ENCODE data around the gene AAK1. TPM values are rescaled to one million over a fixed set of nuclear protein-coding genes. Genes with fewer than 3 reads are reported as not detected.
A peak's percentile ranks its signal among the peaks of the same experiment; 100 is the strongest.

The AAK1 gene
- polyA plus RNA-seq, 1 experiment = 31.1 TPM

- DNase-seq (ENCODE audit: low read depth, low spot score) = no peak
- no peak overlapping the region for H3K27ac ChIP-seq (ENCODE audit: low read depth, low read length)
- POLR2A ChIA-PET = no interaction called here
- no peaks in the 10 kb centered on the region for H3K27me3 ChIP-seq (ENCODE audit: control insufficient read depth, insufficient read depth, low read length)
- CTCF ChIA-PET = no interaction called here
- H3K9me3 ChIP-seq (ENCODE audit: control insufficient read depth, insufficient read depth, low read length) = peaks cover 4% of the 10 kb centered on the region
- H3K4me3 ChIP-seq (ENCODE audit: low read depth, low read length) = no peak overlapping the region
- no peak for TF ChIP-seq CTCF (IDR thresholded peaks at IDR 0.05; ENCODE audit: low read depth, low read length)
Measured at GRCh38 chr2:69604836-69605235, 38.7 kb downstream of the AAK1 start.

GRCh38 chr2:69604026-69604678 is 39.4 kb downstream of the AAK1 start:
- no peak for DNase-seq (ENCODE audit: low read depth, low spot score)
- TF ChIP-seq CTCF (IDR thresholded peaks at IDR 0.05; ENCODE audit: low read depth, low read length) = no peak
- no peak overlapping the region for H3K4me3 ChIP-seq (ENCODE audit: low read depth, low read length)
- ChIA-PET CTCF (interaction anchor here (1.1 kb wide), 1 partner anchor 10 kb away, joined by 3 read pairs; no protein-coding TSS in a partner anchor), POLR2A (no interaction called here)
- H3K9me3 ChIP-seq (ENCODE audit: control insufficient read depth, insufficient read depth, low read length) = peaks cover 4% of the 10 kb centered on the region
- no peak overlapping the region for H3K27ac ChIP-seq (ENCODE audit: low read depth, low read length)
- H3K27me3 ChIP-seq (ENCODE audit: control insufficient read depth, insufficient read depth, low read length) = no peaks in the 10 kb centered on the region

GRCh38 chr2:69603146-69603743 is 40.3 kb downstream of the AAK1 start:
- Histone ChIP-seq H3K27ac (ENCODE audit: low read depth, low read length) (no peak overlapping the region), H3K9me3 (ENCODE audit: control insufficient read depth, insufficient read depth, low read length) (peaks cover 4% of the 10 kb centered on the region), H3K4me3 (ENCODE audit: low read depth, low read length) (no peak overlapping the region), H3K27me3 (ENCODE audit: control insufficient read depth, insufficient read depth, low read length) (no peaks in the 10 kb centered on the region)
- POLR2A ChIA-PET = no interaction called here
- no peak for DNase-seq (ENCODE audit: low read depth, low spot score)
- no peak for TF ChIP-seq CTCF (IDR thresholded peaks at IDR 0.05; ENCODE audit: low read depth, low read length)
- CTCF ChIA-PET = interaction anchor here (1.1 kb wide), 1 partner anchor 9 kb away, joined by 3 read pairs; no protein-coding TSS in a partner anchor

- Histone ChIP-seq H3K27me3 (ENCODE audit: control insufficient read depth, insufficient read depth, low read length) (no peaks in the 10 kb centered on the region), H3K4me3 (ENCODE audit: low read depth, low read length) (no peak overlapping the region), H3K9me3 (ENCODE audit: control insufficient read depth, insufficient read depth, low read length) (peaks cover 4% of the 10 kb centered on the region; the same call in 1 of the 2 replicates), H3K27ac (ENCODE audit: low read depth, low read length) (no peak overlapping the region)
- no peak for TF ChIP-seq CTCF (IDR thresholded peaks at IDR 0.05; ENCODE audit: low read depth, low read length)
- DNase-seq (ENCODE audit: low read depth, low spot score) = peak; percentile 74
- POLR2A ChIA-PET = no interaction called here
- CTCF ChIA-PET = interaction anchor here (0.6 kb wide), 1 partner anchor 113 kb away, joined by 4 read pairs; no protein-coding TSS in a partner anchor
Measured at GRCh38 chr2:69601179-69601612, 42.3 kb downstream of the AAK1 start.

- no peak for TF ChIP-seq CTCF (IDR thresholded peaks at IDR 0.05; ENCODE audit: low read depth, low read length)
- no peak overlapping the region for H3K27ac ChIP-seq (ENCODE audit: low read depth, low read length)
- DNase-seq (ENCODE audit: low read depth, low spot score) = no peak
- H3K27me3 ChIP-seq (ENCODE audit: control insufficient read depth, insufficient read depth, low read length) = no peaks in the 10 kb centered on the region
- CTCF ChIA-PET = interaction anchor here (0.6 kb wide), 1 partner anchor 113 kb away, joined by 4 read pairs; no protein-coding TSS in a partner anchor
- H3K4me3 ChIP-seq (ENCODE audit: low read depth, low read length) = no peak overlapping the region
- POLR2A ChIA-PET = interaction anchor here (0.6 kb wide), 1 partner anchor 95 kb away, joined by 3 read pairs; no protein-coding TSS in a partner anchor
- H3K9me3 ChIP-seq (ENCODE audit: control insufficient read depth, insufficient read depth, low read length) = peaks cover under 1% of the 10 kb centered on the region; the same call in 1 of the 2 replicates
Measured at GRCh38 chr2:69600425-69600824, 43.1 kb downstream of the AAK1 start.
